ENCODE measurements around the gene MAST4.

The MAST4 gene

DNA sequence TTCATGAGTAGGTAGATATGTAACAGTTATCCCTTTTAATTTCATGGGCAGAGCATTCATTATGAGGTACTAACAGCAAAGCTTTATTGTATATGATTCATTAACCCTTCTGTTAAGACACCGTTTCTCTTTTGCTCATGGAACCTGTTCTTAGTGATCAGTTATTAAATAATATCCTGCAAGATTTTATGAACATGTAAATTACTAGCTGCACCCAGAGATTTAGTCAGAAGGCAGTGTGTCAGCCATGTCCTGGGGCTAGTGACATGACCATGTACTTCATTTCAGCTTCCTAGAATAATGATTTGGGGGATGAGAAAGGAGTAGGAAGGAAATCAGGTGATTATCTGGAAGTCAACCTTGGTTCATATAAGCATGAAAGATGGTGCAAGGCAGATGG, 7.0 kb downstream of the MAST4 start:
- H3K4me3 ChIP-seq (replicated peaks; ENCODE audit: low read depth, low read length), result no peak overlapping the region
- no peaks in the 10 kb centered on the region for H3K36me3 ChIP-seq (ENCODE audit: control insufficient read depth, insufficient read depth, low read length)
- H3K27me3 ChIP-seq (replicated peaks; ENCODE audit: control insufficient read depth, insufficient read depth, low read length), result no peaks in the 10 kb centered on the region
- DNase-seq (ENCODE audit: extremely low read depth, insufficient read length), result no peak
- TF ChIP-seq, protein P1, sequence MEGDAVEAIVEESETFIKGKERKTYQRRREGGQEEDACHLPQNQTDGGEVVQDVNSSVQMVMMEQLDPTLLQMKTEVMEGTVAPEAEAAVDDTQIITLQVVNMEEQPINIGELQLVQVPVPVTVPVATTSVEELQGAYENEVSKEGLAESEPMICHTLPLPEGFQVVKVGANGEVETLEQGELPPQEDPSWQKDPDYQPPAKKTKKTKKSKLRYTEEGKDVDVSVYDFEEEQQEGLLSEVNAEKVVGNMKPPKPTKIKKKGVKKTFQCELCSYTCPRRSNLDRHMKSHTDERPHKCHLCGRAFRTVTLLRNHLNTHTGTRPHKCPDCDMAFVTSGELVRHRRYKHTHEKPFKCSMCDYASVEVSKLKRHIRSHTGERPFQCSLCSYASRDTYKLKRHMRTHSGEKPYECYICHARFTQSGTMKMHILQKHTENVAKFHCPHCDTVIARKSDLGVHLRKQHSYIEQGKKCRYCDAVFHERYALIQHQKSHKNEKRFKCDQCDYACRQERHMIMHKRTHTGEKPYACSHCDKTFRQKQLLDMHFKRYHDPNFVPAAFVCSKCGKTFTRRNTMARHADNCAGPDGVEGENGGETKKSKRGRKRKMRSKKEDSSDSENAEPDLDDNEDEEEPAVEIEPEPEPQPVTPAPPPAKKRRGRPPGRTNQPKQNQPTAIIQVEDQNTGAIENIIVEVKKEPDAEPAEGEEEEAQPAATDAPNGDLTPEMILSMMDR (IDR thresholded peaks at IDR 0.05; ENCODE audit: insufficient read depth, low read length, poor library complexity, severe bottlenecking), result no peak

DNA sequence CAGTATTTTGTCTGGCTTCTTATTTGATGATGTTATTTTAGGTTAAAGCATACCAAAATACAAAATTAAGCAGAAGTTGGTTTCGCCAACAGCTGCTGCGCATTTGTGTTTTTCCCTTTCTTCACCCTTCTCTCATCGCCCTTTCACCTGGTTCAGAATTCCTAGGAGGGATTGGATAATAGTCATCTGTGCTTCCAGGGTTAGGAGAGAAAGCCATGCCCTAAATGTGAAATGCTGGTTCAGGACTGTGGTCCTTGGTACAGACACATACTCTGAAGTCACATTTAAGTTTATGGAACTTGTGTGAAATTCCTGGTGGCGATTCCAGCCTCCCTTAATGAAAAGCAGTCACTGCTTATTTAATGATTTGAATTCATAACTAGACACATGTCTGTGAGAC, 7.7 kb downstream of the MAST4 start:
- H3K4me3 ChIP-seq (replicated peaks; ENCODE audit: low read depth, low read length), result no peak overlapping the region
- no peaks in the 10 kb centered on the region for H3K36me3 ChIP-seq (ENCODE audit: control insufficient read depth, insufficient read depth, low read length)
- no peaks in the 10 kb centered on the region for H3K27me3 ChIP-seq (replicated peaks; ENCODE audit: control insufficient read depth, insufficient read depth, low read length)
- no peak for DNase-seq (ENCODE audit: extremely low read depth, insufficient read length)
- TF ChIP-seq, protein P1 (IDR thresholded peaks at IDR 0.05; ENCODE audit: insufficient read depth, low read length, poor library complexity, severe bottlenecking), result no peak

DNA sequence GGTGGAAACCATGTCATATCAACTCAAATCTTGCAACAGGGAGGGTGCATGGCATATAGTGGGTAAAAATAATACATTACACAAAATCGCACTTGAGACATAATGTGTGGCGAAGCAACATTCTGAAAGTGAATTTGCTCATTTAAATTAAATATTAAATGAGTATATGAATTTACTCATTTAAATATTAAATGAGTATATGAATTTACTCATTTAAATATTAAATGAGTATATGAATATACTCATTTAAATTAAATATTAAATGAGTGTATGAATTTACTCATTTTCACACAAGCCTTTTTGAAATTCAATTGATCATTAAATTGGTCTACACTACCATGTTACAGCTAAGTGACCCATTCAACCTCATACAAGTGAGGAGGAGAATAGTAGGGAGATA, 10.5 kb downstream of the MAST4 start:
- H3K4me3 ChIP-seq (replicated peaks; ENCODE audit: low read depth, low read length), result no peak overlapping the region
- no peak for DNase-seq (ENCODE audit: extremely low read depth, insufficient read length)
- TF ChIP-seq, protein P1 (IDR thresholded peaks at IDR 0.05; ENCODE audit: insufficient read depth, low read length, poor library complexity, severe bottlenecking), result no peak
- H3K27me3 ChIP-seq (replicated peaks; ENCODE audit: control insufficient read depth, insufficient read depth, low read length), result no peaks in the 10 kb centered on the region
- H3K36me3 ChIP-seq (ENCODE audit: control insufficient read depth, insufficient read depth, low read length), result no peaks in the 10 kb centered on the region

DNA sequence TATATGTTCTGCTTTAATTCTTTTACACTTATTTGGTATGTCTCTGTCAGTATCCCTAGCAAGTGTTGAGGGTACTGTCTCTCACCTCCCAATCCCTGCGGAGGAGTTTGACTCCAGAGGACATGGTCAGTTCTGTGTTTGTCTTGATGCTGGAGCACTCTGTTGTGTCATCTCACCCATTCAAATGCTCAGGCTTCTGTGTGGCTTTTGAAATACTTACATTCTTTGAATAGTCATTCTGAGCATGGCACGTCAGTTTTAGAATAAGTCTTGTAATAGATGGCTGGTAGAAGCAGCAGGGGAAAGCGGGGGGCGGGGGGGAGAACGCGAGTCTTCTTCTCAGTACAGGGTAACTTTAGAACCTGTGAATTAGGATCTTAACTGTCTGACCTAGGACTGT, 12.3 kb downstream of the MAST4 start:
- TF ChIP-seq, protein P1 (IDR thresholded peaks at IDR 0.05; ENCODE audit: insufficient read depth, low read length, poor library complexity, severe bottlenecking), result no peak
- no peaks in the 10 kb centered on the region for H3K27me3 ChIP-seq (replicated peaks; ENCODE audit: control insufficient read depth, insufficient read depth, low read length)
- H3K4me3 ChIP-seq (replicated peaks; ENCODE audit: low read depth, low read length), result no peak overlapping the region
- no peak for DNase-seq (ENCODE audit: extremely low read depth, insufficient read length)
- no peaks in the 10 kb centered on the region for H3K36me3 ChIP-seq (ENCODE audit: control insufficient read depth, insufficient read depth, low read length)

DNA sequence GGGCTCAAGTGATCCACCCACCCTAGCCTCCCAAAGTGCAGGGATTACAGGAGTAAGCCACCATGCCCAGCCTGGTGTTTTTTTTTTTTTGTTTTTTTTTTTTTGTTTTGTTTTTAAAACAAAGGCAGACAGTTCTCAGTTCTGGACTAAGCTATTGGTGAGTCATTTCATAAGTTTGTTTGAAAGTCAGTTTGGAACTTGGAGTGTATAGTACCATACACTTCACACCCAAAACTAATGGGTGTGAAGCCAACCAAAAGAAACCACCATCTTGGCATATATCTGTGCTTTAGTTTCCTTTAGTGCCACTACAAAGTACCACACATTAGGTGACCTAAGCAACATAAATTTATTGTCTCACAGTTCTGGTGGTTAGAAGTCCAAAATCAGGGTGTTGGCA, 13.4 kb downstream of the MAST4 start:
- no peak overlapping the region for H3K4me3 ChIP-seq (replicated peaks; ENCODE audit: low read depth, low read length)
- no peaks in the 10 kb centered on the region for H3K27me3 ChIP-seq (replicated peaks; ENCODE audit: control insufficient read depth, insufficient read depth, low read length)
- no peaks in the 10 kb centered on the region for H3K36me3 ChIP-seq (ENCODE audit: control insufficient read depth, insufficient read depth, low read length)
- TF ChIP-seq, protein P1 (IDR thresholded peaks at IDR 0.05; ENCODE audit: insufficient read depth, low read length, poor library complexity, severe bottlenecking), result no peak
- no peak for DNase-seq (ENCODE audit: extremely low read depth, insufficient read length)

DNA sequence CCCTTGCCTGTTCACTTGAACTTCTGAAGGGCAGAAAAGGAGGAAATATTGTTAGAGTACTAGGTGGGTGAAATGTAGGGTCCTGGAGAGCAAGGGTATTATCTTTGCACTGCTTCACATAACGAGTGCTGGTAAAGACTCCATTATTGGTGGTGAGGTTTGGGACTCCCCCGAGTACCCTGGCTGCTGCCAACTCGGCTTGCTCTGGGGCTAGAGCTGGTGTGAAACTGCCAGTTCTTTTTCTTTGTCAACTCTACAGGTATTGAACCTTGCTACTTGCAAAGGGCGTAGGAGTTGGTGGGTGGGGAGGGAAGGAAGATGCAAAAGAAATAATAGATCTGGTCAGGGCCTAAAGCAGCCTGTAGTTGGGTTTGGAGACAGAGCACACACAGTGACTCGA, 16.0 kb downstream of the MAST4 start:
- Histone ChIP-seq H3K27me3 (replicated peaks; ENCODE audit: control insufficient read depth, insufficient read depth, low read length) (no peaks in the 10 kb centered on the region), H3K36me3 (ENCODE audit: control insufficient read depth, insufficient read depth, low read length) (no peaks in the 10 kb centered on the region), H3K4me3 (replicated peaks; ENCODE audit: low read depth, low read length) (no peak overlapping the region)
- TF ChIP-seq, protein P1 (IDR thresholded peaks at IDR 0.05; ENCODE audit: insufficient read depth, low read length, poor library complexity, severe bottlenecking), result no peak
- no peak for DNase-seq (ENCODE audit: extremely low read depth, insufficient read length)

Data from GM06990 (cell line).